Kidney glomerular epithelial cell (primary cell): ENCODE results near the gene DCAF6.

Experiments
- DNase-seq: peaks from one replicate; lab custom pipeline; 2025; lab: John Stamatoyannopoulos, UW

Gene DCAF6

DNA sequence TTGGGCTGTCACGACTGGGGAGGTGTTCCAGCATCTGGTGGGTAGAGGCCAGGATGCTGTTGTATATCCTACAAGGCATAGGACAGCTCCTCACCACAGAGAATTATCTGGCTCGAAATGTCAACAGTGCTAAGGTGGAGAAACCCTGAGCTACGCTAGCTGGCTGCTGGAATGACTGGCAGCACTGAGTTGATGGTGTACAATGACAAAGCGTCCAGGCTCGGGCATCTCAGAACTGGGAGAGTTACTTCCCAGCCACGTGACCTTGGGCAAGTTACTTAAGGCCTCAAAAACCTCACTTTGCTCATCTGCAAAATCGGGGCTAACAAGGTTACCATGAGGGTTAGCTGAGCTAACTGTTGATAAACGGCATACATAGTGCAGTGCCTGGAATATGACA lies 164.9 kb downstream of the DCAF6 start:
- DNase-seq: no peak

DNA sequence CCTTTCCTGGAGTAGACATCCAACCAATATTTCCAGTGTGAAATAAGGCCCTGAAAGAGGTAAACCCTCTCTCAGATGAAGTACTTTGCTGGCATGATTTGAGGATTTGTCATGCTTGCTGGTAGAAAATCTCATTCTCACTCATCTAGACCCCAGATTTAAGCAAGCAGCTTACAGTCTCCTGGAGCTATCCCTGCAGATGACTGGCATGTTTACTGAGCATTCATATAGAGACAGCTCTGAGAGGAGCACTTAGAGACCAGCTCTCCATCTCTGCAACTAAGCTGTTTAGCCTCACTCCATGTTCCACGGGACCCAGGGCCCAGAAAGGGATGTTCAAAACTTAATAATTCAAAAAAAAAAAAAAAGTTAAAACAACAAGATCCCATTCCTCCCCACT lies 166.0 kb downstream of the DCAF6 start:
- DNase-seq: no peak

DNA sequence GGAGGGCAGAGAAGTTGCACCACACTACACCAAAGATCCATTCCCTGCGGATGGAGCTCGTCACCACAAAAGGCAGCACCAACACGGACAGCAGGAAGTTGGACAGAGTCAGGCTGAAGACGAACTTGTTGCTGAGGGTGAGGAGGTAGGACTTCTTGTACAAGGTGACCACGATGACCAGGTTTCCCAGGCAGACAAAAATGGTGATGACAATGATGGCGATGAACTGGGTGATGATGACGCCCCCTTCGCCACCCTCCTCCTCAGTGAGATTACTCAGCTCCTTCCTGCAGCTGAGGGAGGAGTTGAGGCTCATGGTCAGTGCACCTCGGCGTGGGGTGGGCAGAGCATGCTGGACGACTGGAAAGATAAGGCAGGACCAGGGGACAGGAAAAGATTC lies 168.1 kb downstream of the DCAF6 start:
- no peak for DNase-seq

DNA sequence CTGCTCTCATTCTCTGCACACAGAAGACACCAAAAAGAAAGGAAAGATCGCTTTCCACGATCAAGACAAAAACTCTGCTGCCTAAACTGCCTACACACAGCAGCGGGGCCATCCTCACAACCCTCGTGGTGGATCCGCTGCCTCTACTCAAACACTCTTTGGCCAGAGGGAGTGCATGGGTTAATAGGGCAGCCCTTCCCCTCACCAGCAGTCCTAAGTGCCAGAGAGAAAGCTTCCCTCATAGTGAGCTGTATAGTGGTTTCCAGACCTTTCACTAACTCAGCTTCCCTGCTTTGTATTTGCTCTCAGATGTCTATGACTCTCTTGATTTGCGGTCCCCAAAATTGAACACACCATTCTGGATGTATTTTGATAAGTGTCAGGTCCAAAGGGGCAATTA lies 169.4 kb downstream of the DCAF6 start:
- no peak for DNase-seq

DNA sequence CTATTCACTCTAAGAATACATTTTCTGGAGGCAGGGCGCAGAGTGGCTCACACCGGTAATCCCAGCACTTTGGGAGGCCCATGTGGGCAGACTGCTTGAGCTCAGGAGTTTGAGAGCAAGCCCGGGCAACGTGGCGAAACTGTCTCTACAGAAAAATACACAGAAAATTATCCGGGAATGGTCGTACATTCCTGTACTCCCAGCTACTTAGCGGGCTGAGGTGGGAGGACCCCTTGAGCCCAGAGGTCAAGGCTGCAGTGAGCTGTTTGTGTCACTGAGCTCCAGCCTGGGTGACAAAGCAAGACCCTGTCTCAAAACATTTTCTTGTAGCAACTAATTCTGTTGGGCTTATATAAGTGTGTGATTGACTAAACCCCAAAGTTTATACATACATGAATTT lies 169.8 kb downstream of the DCAF6 start:
- DNase-seq: no peak

DNA sequence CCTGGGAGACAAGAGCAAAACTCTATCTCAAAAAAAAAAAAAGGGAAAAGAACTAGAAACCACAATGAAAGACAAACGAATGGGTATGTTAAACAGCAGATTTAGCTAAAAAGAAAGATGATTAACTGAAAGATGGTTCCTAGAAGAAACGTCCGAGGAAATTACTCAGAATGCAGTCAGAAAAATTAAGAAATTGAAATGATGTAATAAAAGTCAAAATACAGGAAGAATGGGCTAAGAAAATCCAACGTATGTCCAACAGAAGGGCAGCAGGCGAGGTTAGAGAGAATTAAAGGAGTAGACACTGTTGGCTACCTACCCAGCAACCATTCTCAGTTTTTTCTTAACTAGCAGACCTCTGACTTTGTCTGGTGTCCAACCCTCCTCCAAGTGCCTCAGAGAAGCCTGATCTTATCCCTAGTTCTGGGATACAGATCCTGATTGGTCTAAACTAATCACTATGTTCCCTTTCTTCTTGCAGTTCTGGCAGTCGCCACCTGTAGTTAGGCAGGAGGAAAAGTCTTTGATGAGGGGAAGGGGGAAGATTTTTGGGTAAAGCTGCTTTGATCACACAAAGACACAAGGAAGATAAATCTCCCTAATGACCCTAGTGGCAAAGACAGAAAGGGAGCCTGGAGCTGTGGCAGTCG lies 174.5 kb downstream of the DCAF6 start:
- no peak for DNase-seq

GRCh38 chr1:168112673-168113305 lies 176.3 kb downstream of the DCAF6 start:
- peak; percentile 82 for DNase-seq

- DNase-seq: no peak
Observed at GRCh38 chr1:168114845-168115244, 178.4 kb downstream of the DCAF6 start.

GRCh38 chr1:168116327-168116799 lies 179.9 kb downstream of the DCAF6 start:
- no peak for DNase-seq

DNA sequence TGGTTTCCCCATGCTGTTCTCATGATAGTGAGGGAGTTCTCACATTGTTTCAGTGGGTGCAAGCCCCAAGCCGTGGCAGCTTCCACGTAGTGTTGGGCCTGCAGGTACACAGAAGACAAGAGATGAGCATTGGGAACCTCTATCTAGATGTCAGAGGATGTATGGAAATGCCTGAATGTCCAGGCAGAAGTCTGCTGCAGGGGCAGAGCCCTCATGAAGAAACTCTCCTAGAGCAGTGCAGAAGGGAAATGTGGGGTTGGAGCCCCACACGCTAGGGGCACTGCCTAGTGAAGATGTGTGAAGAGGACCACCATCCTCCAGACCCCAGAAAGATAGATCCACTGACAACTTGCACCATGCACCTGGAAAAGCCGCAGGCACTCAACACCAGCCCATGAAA lies 183.3 kb downstream of the DCAF6 start:
- no peak for DNase-seq

GRCh38 chr1:168121401-168122011 lies 185.0 kb downstream of the DCAF6 start:
- peak; percentile 7 for DNase-seq

- DNase-seq: no peak
Observed at GRCh38 chr1:168125051-168125450, 188.6 kb downstream of the DCAF6 start.
